Measurements from ENCODE around the gene LONP2. TPM values are rescaled to one million over a fixed set of nuclear protein-coding genes. Genes with fewer than 3 reads are reported as not detected.
"Not testable (repeated sequence)": the region's sequence is repeated elsewhere in the genome, so short reads cannot be mapped to it uniquely, and the experiment has no call there.

The LONP2 gene
- total RNA-seq, 1 experiment from 2014 or later: 41.5 TPM

DNA sequence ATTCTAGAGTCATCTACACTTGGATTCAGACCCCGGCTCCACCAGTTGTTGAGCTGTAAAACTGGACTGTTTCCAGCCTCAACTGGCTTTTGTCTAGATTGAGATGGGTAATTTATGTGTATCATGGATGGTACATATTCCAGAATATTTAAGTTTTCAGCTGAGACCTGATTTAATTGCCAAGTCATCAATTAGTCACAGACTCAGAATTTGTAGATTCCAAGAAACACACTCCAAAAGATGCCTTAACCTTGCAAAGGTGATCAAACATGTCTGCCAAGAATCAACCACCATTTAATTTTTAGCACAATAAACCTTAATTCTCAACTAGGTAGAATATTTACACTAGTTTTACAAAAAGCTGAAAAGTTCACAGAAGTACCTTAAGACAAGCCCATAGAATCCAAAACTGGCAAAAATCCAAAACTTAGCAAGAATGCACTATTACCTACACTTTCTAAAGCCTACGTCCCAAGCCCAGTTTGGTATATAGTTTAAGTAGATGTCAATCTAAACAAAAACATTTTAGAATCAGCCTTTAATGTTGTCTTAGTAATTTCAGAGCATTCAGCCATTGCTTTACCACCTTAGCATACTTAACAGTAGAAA, 123.4 kb downstream of the LONP2 start:
- intact Hi-C loops (cut with micrococcal nuclease): loop anchor here (2.0 to 5.0 kb wide), 5 partner anchors 17 to 255 kb away; partner anchors contain the start of gene SIAH1
- ChIA-PET CTCF (no interaction called here), POLR2A (ENCODE audit: unreplicated experiment) (no interaction called here)
- Histone ChIP-seq H3K9ac (ENCODE audit: low read length) (no peak overlapping the region), H3F3A (ENCODE audit: low read length, unreplicated experiment) (no peaks in the 10 kb centered on the region), H3K27me3 (ENCODE audit: low read length) (no peaks in the 10 kb centered on the region), H3K79me2 (ENCODE audit: low read length) (peaks cover 98% of the 10 kb centered on the region), H3K36me3 (ENCODE audit: low read depth, low read length) (no peaks in the 10 kb centered on the region), H3K4me2 (ENCODE audit: low read length) (peak overlapping the region; percentile 30; the same call in 1 of the 2 replicates), H3K27ac (ENCODE audit: low read length) (no peak overlapping the region), H3K9me2 (replicated peaks; ENCODE audit: low read length) (no peaks in the 10 kb centered on the region), H3K4me3 (ENCODE audit: low read length) (no peak overlapping the region), H3K4me1 (ENCODE audit: insufficient read depth, low read length) (peaks cover 27% of the 10 kb centered on the region), H4K20me1 (ENCODE audit: low read length) (peaks cover 14% of the 10 kb centered on the region), H2AFZ (ENCODE audit: low read length) (no peak overlapping the region), H3K9me3 (ENCODE audit: low read length) (no peaks in the 10 kb centered on the region)
- ATAC-seq: no peak
- BruUV-seq (replicated peaks): no TSS peak
- TF ChIP-seq EZH2phosphoT487 (IDR thresholded peaks at IDR 0.05; ENCODE audit: borderline replicate concordance, low read length) (no peak), EZH2 (IDR thresholded peaks at IDR 0.05; ENCODE audit: low read length, unreplicated experiment) (no peak)
- TF ChIP-seq, protein P1, sequence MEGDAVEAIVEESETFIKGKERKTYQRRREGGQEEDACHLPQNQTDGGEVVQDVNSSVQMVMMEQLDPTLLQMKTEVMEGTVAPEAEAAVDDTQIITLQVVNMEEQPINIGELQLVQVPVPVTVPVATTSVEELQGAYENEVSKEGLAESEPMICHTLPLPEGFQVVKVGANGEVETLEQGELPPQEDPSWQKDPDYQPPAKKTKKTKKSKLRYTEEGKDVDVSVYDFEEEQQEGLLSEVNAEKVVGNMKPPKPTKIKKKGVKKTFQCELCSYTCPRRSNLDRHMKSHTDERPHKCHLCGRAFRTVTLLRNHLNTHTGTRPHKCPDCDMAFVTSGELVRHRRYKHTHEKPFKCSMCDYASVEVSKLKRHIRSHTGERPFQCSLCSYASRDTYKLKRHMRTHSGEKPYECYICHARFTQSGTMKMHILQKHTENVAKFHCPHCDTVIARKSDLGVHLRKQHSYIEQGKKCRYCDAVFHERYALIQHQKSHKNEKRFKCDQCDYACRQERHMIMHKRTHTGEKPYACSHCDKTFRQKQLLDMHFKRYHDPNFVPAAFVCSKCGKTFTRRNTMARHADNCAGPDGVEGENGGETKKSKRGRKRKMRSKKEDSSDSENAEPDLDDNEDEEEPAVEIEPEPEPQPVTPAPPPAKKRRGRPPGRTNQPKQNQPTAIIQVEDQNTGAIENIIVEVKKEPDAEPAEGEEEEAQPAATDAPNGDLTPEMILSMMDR (conservative IDR thresholded peaks at IDR 0.05; ENCODE audit: low read depth, low read length): no peak
- peak; percentile 20 for DNase-seq

DNA sequence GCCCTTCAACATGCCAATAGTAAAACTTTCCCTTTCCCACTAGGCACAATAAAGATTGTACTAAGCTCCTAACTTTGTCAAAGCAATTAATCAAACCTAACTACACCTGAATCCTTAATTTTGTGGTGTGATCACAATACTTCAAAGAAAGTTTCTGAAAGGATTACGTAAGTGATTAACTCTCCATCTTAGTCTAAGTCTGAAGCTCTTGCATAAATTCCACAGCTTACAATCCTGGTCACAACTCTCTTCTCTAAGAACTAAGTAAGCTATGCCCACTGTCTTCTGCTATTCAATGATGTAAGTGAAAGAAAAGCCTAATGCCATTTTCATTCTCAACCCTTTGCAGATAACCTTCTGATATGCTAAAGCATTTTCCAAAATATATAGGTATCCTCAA, 125.7 kb downstream of the LONP2 start:
- no TSS peak for BruUV-seq (replicated peaks)
- ATAC-seq: no peak
- H3F3A ChIP-seq (ENCODE audit: low read length, unreplicated experiment): no peaks in the 10 kb centered on the region
- H3K9me3 ChIP-seq (ENCODE audit: low read length): no peaks in the 10 kb centered on the region
- TF ChIP-seq EZH2 (IDR thresholded peaks at IDR 0.05; ENCODE audit: low read length, unreplicated experiment) (no peak), EZH2phosphoT487 (IDR thresholded peaks at IDR 0.05; ENCODE audit: borderline replicate concordance, low read length) (no peak)
- TF ChIP-seq, protein P1 (conservative IDR thresholded peaks at IDR 0.05; ENCODE audit: low read depth, low read length): no peak
- H3K4me3 ChIP-seq (ENCODE audit: low read length): no peak overlapping the region
- no peaks in the 10 kb centered on the region for H3K27me3 ChIP-seq (ENCODE audit: low read length)
- intact Hi-C loops (cut with micrococcal nuclease): loop anchor here (5.0 kb wide), 4 partner anchors 73 to 253 kb away; no protein-coding TSS in a partner anchor
- DNase-seq: no peak
- peaks cover 31% of the 10 kb centered on the region for H4K20me1 ChIP-seq (ENCODE audit: low read length)
- H3K4me2 ChIP-seq (ENCODE audit: low read length): no peak overlapping the region
- POLR2A ChIA-PET (ENCODE audit: unreplicated experiment): no interaction called here
- H3K79me2 ChIP-seq (ENCODE audit: low read length): peaks cover 98% of the 10 kb centered on the region
- no peak overlapping the region for H3K27ac ChIP-seq (ENCODE audit: low read length)
- H3K9me2 ChIP-seq (replicated peaks; ENCODE audit: low read length): no peaks in the 10 kb centered on the region
- no peak overlapping the region for H2AFZ ChIP-seq (ENCODE audit: low read length)
- peaks cover 29% of the 10 kb centered on the region for H3K4me1 ChIP-seq (ENCODE audit: insufficient read depth, low read length)
- H3K36me3 ChIP-seq (ENCODE audit: low read depth, low read length): no peaks in the 10 kb centered on the region
- CTCF ChIA-PET: interaction anchor here (0.7 kb wide), 1 partner anchor 253 kb away, joined by 3 read pairs; no protein-coding TSS in a partner anchor
- no peak overlapping the region for H3K9ac ChIP-seq (ENCODE audit: low read length)

DNA sequence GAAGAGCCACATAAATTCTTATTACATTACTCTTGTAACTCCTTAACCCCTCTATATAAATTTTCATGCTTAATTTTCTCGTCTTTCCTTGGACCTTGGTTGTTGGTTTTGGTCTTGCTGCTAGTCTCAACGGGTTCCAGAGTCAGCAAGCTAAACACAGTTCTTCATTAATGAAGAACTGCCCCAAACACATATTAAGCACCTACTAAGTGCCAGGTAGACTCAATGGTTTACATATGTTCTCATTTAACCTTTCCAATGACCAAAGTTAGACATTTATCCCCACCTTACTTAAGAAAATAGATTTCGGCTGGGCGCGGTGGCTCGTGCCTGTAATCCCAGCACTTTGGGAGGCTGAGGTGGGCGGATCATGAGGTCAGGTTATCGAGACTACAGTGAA, 126.1 kb downstream of the LONP2 start:
- DNase-seq (no peak), ATAC-seq (no peak)
- Histone ChIP-seq H3K27me3 (ENCODE audit: low read length) (no peaks in the 10 kb centered on the region), H3K9ac (ENCODE audit: low read length) (no peak overlapping the region), H3F3A (ENCODE audit: low read length, unreplicated experiment) (no peaks in the 10 kb centered on the region), H3K36me3 (ENCODE audit: low read depth, low read length) (no peaks in the 10 kb centered on the region), H3K4me3 (ENCODE audit: low read length) (no peak overlapping the region), H3K4me1 (ENCODE audit: insufficient read depth, low read length) (peaks cover 25% of the 10 kb centered on the region), H3K9me3 (ENCODE audit: low read length) (no peaks in the 10 kb centered on the region), H4K20me1 (ENCODE audit: low read length) (peaks cover 34% of the 10 kb centered on the region), H3K9me2 (replicated peaks; ENCODE audit: low read length) (no peaks in the 10 kb centered on the region), H3K27ac (ENCODE audit: low read length) (no peak overlapping the region), H2AFZ (ENCODE audit: low read length) (no peak overlapping the region), H3K79me2 (ENCODE audit: low read length) (peaks cover 98% of the 10 kb centered on the region), H3K4me2 (ENCODE audit: low read length) (no peak overlapping the region)
- no TSS peak for BruUV-seq (replicated peaks)
- CTCF ChIA-PET: interaction anchor here (0.7 kb wide), 1 partner anchor 253 kb away, joined by 3 read pairs; no protein-coding TSS in a partner anchor
- POLR2A ChIA-PET (ENCODE audit: unreplicated experiment): no interaction called here
- TF ChIP-seq, protein P1 (conservative IDR thresholded peaks at IDR 0.05; ENCODE audit: low read depth, low read length): no peak
- intact Hi-C loops (cut with micrococcal nuclease): no loop called here

DNA sequence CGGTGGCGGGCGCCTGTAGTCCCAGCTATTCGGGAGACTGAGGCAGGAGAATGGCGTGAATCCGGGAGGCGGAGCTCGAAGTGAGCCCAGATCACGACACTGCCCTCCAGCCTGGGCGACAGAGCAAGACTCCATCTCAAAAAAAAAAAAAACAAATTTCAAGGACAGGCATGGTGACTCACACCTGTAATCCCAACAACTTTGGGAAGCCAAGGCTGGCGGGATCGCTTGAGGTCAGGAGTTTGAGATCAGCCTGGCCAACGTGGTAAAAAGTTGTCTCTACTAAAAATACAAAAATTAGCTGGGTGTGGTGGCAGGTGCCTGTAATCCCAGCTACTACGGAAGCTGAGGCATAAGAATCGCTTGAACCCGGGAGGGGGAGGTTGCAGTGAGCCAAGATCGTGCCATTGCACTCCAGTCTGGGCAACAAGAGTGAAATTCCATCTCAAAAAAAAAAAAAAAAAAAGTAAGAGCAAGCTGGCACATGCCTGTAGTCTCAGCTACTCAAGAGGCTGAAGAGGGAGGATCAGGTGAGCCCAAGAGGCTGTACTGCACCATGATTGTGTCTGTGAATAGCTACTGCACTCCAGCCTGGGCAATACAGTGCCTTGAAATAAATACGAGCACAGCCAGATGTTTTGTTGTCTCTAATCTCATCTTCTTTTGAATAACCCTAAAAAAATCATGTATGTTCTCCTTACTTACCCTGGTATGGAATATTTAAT, 126.7 kb downstream of the LONP2 start:
- H2AFZ ChIP-seq (ENCODE audit: low read length); H3K36me3 ChIP-seq (ENCODE audit: low read depth, low read length); DNase-seq; CTCF ChIA-PET; H3K4me2 ChIP-seq (ENCODE audit: low read length); POLR2A ChIA-PET (ENCODE audit: unreplicated experiment); H3K27ac ChIP-seq (ENCODE audit: low read length); H3F3A ChIP-seq (ENCODE audit: low read length, unreplicated experiment); H3K9me2 ChIP-seq (replicated peaks; ENCODE audit: low read length); H3K9ac ChIP-seq (ENCODE audit: low read length); BruUV-seq (replicated peaks); H3K4me3 ChIP-seq (ENCODE audit: low read length); intact Hi-C loops (cut with micrococcal nuclease); ATAC-seq; H3K27me3 ChIP-seq (ENCODE audit: low read length); H3K9me3 ChIP-seq (ENCODE audit: low read length): not testable (repeated sequence)
- Histone ChIP-seq H3K79me2 (ENCODE audit: low read length) (peaks cover 99% of the 10 kb centered on the region), H4K20me1 (ENCODE audit: low read length) (peaks cover 38% of the 10 kb centered on the region), H3K4me1 (ENCODE audit: insufficient read depth, low read length) (peaks cover 22% of the 10 kb centered on the region)
